Muscle layer of duodenum (tissue), 2 donors: Measurements from ENCODE around the gene AHCYL2.
"Not testable (repeated sequence)": the region's sequence is repeated elsewhere in the genome, so short reads cannot be mapped to it uniquely, and the experiment has no call there.

Source experiments
- H3K27ac ChIP-seq: one replicate; pipeline ENCODE4 v1.7.0; 2013; ENCODE audit warnings: mild to moderate bottlenecking, low read length
- H3K27me3 ChIP-seq: one replicate; pipeline ENCODE4 v1.7.0; 2013; ENCODE audit warnings: low read depth, mild to moderate bottlenecking, control low read depth, low read length
- H3K36me3 ChIP-seq, 2 donors: one replicate each; pipeline ENCODE4 v1.7.0; 2013; ENCODE audit warnings: low read length in 2 of 2, control low read depth in 1 of 2, mild to moderate bottlenecking in 1 of 2; ENCODE audit not compliant: insufficient read depth in 2 of 2, control insufficient read depth in 1 of 2
- H3K4me1 ChIP-seq, 2 donors: one replicate each; pipeline ENCODE4 v1.7.0; 2013; ENCODE audit warnings: low read length in 2 of 2, mild to moderate bottlenecking in 2 of 2, control low read depth in 1 of 2, moderate library complexity in 1 of 2; ENCODE audit not compliant: insufficient read depth in 2 of 2, control insufficient read depth in 1 of 2
- H3K4me3 ChIP-seq, 2 donors: one replicate each; pipeline ENCODE4 v1.7.0; 2013; ENCODE audit warnings: low read length in 2 of 2, low read depth in 1 of 2, mild to moderate bottlenecking in 1 of 2
- H3K9me3 ChIP-seq, 2 donors: one replicate each; pipeline ENCODE4 v1.7.0; 2013; ENCODE audit warnings: low read length in 2 of 2, control low read depth in 1 of 2, mild to moderate bottlenecking in 1 of 2; ENCODE audit not compliant: control insufficient read depth in 1 of 2
- donor health status: healthy.

The AHCYL2 gene

DNA sequence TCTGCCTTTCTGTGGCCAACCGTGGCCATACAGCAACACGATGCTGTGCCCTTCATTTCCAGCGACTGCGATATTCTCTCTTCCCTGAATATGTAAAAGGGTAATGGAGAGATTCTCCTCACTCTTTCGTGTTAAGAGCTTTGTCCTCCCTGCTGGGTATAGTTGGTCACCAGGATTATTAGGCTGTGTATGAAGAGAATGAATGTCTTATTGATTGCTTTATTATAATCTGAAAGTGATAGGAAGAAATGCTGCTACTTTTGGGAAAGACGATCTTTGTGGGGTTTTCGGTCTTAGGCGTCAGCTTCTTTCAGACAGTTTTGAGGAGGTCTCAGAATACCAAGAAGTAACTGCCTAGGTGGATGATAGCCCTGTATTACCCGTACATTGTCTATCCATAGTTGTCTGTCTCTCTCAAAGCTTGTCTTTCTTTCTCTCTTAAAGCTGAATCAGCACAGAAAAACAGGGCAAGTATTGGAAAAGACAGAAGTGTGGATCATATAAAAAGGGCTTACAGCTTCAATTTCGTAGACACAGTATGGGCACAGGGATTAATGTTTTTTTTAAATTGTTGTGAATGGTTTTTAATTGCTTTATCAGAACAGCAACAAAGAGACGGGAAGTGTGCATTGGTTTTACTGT is 1.2 kb downstream of the AHCYL2 start:
- H3K9me3 ChIP-seq: no peaks in the 10 kb centered on the region
- H3K27me3 ChIP-seq: no peaks in the 10 kb centered on the region
- H3K27ac ChIP-seq: peak overlapping the region; percentile 10
- peaks cover 6 to 12% of the 10 kb centered on the region in 2 donors for H3K4me1 ChIP-seq
- H3K4me3 ChIP-seq: peak overlapping the region; percentile 73 to 86
- peaks cover 0 to 6% of the 10 kb centered on the region in 2 donors for H3K36me3 ChIP-seq

DNA sequence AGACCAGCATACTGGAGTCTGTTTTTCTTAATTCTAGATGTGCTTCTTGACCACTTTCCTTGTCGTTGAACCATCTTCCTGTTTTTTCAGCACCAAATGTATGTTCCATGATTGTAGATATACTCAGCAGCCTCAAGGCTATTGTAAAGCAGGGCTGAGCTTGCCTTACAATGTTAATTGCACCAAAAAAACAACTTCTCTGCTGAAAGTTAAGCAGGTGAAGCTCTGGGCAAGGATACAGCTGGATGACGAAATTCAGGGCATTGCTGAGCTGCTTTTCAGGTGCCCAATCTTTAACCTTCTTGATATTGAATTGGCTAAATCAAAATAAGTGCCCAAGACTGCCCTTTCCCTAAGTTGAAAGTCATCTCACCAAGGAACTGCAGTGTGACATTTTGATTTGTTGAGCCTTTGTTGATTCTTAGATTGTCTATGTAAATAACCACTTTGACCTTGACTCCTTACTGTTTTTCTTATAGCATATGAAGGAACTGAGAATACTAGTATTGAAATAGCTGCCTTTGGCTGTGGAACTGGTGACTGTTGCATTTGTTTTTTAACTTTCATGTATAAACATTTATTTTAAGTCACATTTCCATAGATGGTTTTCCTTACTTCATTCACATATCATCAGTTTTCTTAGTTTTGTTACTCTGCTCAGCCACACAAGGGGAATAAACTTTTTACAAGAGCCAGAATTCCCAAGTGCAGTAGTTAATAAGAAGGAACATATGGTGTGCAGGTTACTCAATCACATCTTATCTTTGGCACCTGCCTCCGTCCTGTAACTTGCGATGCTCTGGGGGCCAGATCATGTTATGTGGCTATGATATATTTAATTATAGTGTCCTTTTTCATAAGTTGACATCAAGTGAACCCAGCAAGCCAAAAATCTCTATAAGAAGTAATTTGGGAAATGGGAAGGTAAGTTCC is 3.1 kb downstream of the AHCYL2 start:
- H3K27me3 ChIP-seq: no peaks in the 10 kb centered on the region
- H3K9me3 ChIP-seq: no peaks in the 10 kb centered on the region
- no peak overlapping the region for H3K27ac ChIP-seq
- peaks cover 6 to 12% of the 10 kb centered on the region in 2 donors for H3K4me1 ChIP-seq
- no peak overlapping the region for H3K4me3 ChIP-seq
- H3K36me3 ChIP-seq: peaks cover 0 to 6% of the 10 kb centered on the region in 2 donors

DNA sequence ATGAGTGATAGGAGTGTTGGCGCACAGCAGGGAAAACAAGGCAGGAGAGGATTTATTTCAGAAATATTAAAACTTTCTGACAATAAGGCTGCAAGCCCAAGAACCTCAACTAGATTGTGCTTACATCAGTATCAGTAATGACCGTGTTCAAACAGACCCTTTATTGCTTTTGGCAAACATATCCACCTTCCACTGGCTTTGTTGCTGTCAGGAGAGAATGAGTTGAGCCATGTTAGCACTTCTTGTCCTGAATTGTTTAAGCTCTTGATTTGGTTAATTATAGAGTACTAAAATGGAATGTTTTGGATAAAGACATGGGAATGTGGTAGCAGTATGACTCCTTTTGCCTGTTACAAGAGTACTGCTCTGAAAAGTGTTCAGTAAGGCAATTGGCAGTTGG is 3.8 kb downstream of the AHCYL2 start:
- Histone ChIP-seq H3K36me3 (peaks cover 0 to 6% of the 10 kb centered on the region in 2 donors), H3K27ac (no peak overlapping the region), H3K4me3 (no peak overlapping the region), H3K27me3 (no peaks in the 10 kb centered on the region), H3K9me3 (no peaks in the 10 kb centered on the region), H3K4me1 (peaks cover 6 to 12% of the 10 kb centered on the region in 2 donors)

DNA sequence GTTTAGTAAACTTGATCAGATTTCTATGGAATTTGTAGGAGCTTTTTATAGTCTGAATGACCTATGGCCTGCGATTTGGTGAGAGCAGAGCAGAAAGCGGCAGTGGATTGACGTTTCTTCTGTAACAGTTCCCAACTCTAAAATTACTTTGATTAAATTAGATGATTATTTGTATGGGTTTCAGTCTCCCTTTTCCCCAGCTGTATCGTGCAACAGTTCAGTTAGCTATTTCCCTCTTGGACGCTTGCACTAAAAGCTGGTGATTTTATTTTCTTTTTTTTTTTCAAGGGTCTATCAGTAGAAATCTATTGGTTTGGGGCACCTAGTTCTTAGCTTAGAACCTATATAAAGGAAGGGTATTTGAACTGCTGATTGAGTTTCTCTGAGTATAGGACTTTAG is 6.8 kb downstream of the AHCYL2 start:
- H3K4me3 ChIP-seq: no peak overlapping the region
- H3K27ac ChIP-seq: no peak overlapping the region
- H3K27me3 ChIP-seq: no peaks in the 10 kb centered on the region
- H3K4me1 ChIP-seq: no peaks in the 10 kb centered on the region
- no peaks in the 10 kb centered on the region for H3K36me3 ChIP-seq
- no peaks in the 10 kb centered on the region for H3K9me3 ChIP-seq

DNA sequence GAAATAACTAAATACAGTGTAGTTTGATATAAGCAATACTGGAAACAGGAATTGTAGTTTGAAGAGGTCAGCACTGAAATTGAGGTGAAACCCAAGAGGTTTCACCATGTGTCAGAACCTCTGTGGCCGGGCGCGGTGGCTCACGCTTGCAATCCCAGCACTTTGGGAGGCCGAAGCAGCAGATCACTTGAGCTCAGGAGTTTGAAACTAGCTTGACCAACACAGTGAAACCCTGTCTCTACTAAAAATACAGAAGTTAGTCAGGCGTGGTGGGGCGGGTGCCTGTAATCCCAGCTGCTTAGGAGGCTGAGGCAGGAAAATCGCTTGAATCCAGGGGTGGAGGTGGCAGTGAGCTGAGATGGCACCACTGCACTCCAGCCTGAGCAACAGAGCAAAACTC is 13.7 kb downstream of the AHCYL2 start:
- Histone ChIP-seq H3K27ac (no peak overlapping the region), H3K4me3 (no peak overlapping the region), H3K27me3 (no peaks in the 10 kb centered on the region), H3K36me3 (no peaks in the 10 kb centered on the region), H3K4me1 (no peaks in the 10 kb centered on the region), H3K9me3 (no peaks in the 10 kb centered on the region)

DNA sequence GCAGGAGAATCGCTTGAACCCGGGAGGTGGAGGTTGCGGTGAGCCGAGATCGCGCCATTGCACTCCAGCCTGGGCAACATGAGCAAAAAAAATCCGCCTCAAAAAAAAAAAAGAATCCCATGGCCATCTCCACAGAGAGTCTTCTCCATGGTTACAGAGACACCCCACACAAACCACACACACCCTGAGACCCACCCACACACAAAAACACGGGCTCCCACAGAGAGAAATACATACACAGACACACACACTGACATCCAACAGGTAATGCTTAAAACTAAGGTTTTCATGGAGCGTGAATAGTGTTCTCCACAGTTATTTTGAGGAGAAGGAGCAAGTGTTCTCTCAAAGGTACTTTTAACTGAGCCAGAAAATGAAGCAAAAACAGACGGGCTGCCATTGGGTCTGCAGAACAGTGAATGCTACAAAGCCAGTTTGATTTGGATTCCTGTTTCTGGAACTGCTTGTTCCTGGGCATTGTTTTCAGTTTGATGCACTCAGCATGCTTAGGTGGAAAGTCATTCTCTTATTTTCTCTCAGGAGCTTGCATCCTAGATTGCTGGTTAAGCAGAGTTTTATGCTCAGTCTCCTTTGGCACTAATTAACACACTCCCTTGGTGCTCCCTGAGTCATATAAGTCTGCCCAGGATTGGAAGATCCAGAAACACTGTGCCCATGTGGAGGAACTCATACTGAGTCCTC is 15.4 kb downstream of the AHCYL2 start:
- Histone ChIP-seq H3K9me3 (no peaks in the 10 kb centered on the region), H3K4me3 (no peak overlapping the region), H3K36me3 (no peaks in the 10 kb centered on the region), H3K27me3 (no peaks in the 10 kb centered on the region), H3K27ac (no peak overlapping the region), H3K4me1 (no peaks in the 10 kb centered on the region)

DNA sequence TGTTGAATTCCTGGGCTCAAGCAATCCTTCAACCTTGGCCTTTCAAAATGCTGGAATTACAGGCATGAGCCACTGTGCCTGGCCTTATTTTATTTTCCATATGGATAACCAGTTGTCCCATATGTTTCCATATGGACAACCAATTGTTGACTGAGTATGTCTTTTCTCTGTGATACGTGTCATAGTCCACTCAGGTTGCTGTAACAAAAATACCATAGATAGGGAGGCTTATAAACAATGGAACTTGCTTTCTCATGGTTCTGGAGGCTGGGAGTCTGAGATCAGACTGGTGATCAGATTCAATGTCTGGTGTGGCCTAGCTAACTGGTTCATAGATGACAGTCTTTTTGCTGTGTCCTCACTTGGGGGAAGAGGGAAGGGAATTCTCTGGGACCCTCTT is 19.4 kb downstream of the AHCYL2 start:
- Histone ChIP-seq H3K27me3 (no peaks in the 10 kb centered on the region), H3K4me3 (no peak overlapping the region), H3K36me3 (no peaks in the 10 kb centered on the region), H3K9me3 (no peaks in the 10 kb centered on the region), H3K27ac (no peak overlapping the region), H3K4me1 (no peaks in the 10 kb centered on the region)

DNA sequence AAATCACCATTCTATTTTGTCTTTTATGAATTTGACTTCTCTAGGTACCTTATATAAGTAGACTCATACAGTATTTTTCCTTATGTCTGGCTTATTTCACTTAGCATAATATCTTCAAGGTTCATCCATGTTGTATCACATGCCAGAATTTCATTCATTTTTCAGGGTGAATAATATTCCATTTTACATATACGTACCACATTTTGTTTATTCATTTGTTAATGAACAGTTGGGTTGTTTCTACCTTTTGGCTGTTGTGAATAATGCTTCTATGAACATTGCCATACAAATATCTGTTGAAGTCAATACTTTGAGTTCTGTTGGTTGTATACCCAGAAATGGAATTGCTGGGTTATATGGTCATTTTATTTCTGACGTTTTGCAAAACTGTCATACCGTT is 20.7 kb downstream of the AHCYL2 start:
- H3K27ac ChIP-seq: no peak overlapping the region
- H3K36me3 ChIP-seq: no peaks in the 10 kb centered on the region
- no peak overlapping the region for H3K4me3 ChIP-seq
- H3K4me1 ChIP-seq: no peaks in the 10 kb centered on the region
- H3K9me3 ChIP-seq: no peaks in the 10 kb centered on the region
- no peaks in the 10 kb centered on the region for H3K27me3 ChIP-seq

DNA sequence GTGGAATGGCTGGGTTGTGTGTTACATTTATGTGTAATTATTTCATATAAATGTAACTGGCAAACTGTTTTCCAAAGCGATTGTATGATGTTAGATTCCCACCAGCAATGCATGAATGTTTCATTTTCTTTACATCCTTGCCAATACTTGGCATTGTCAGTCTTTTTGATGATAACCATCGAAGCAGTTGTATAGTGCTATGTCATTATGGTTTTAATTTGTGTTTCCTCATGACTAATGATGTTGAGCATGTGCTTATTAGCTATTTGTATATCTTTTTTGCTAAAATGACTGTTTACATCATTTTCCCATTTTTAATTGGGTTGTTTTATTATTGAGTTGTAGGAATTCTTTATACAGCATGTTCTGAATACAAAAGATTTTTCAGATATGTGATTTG is 22.3 kb downstream of the AHCYL2 start:
- H3K36me3 ChIP-seq: no peaks in the 10 kb centered on the region
- no peak overlapping the region for H3K4me3 ChIP-seq
- H3K27ac ChIP-seq: no peak overlapping the region
- no peaks in the 10 kb centered on the region for H3K9me3 ChIP-seq
- no peaks in the 10 kb centered on the region for H3K27me3 ChIP-seq
- H3K4me1 ChIP-seq: no peaks in the 10 kb centered on the region

DNA sequence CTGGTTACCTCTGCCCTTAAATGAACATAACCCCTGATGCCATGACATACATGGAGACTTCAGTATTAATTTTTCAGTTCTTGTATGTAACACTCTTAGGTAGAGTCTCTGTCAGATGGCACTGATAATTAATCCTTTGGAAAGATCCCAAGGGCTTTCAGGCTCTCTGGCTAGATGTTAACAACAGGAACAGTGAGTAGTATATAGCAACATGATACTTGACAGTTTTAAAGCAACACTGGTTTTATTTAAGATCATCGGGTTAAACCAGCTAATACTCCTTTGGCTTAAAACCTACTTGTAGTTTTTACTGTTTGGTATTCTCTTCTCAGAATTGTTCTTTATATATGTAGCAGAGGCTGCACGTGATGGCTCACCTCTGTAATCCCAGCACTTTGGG is 27.3 kb downstream of the AHCYL2 start:
- no peaks in the 10 kb centered on the region for H3K9me3 ChIP-seq
- no peaks in the 10 kb centered on the region for H3K27me3 ChIP-seq
- no peak overlapping the region for H3K27ac ChIP-seq
- H3K36me3 ChIP-seq: no peaks in the 10 kb centered on the region
- H3K4me1 ChIP-seq: no peaks in the 10 kb centered on the region
- H3K4me3 ChIP-seq: no peak overlapping the region

DNA sequence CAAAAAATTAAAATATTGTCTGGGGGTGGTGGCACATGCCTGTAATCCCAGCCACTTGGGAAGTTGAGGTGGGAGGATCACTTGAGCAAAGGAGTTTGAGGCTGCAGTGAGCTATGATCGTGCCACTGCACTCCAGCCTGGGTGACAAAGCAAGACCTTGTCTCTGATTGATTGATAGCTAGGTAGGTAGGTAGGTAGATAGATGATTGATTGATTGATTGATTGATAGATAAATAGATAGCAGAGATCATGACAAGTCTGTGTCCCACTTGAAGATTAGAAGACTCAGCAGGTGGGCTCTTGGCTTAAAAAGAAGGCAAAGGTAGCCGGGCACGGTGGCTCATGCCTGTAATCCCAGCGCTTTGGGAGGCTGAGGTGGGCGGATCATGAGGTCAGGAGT is 27.8 kb downstream of the AHCYL2 start:
- H3K27me3 ChIP-seq, H3K27ac ChIP-seq, H3K9me3 ChIP-seq, H3K4me1 ChIP-seq, H3K36me3 ChIP-seq, H3K4me3 ChIP-seq: not testable (repeated sequence)
